ENCODE data around the gene TTC7B. TPM values are rescaled to one million over a fixed set of nuclear protein-coding genes. Genes with fewer than 3 reads are reported as not detected.

Gene TTC7B
- total RNA-seq, 4 donors from 2014 or later = 3.3 to 18.1 (median 10.0) TPM

GRCh38 chr14:90692826-90693225, 123.4 kb downstream of the TTC7B start:
- no peak for TF ChIP-seq POLR2A (IDR thresholded peaks at IDR 0.05)
- no peak for TF ChIP-seq CTCF (IDR thresholded peaks at IDR 0.05)
- Histone ChIP-seq H3K27me3 (no peaks in the 10 kb centered on the region), H3K9me3 (no peaks in the 10 kb centered on the region), H3K36me3 (no peaks in the 10 kb centered on the region), H3K4me3 (no peak overlapping the region), H3K4me1 (peaks cover 0 to 18% (median 9%) of the 10 kb centered on the region in 3 donors), H3K27ac (no peak overlapping the region)
- intact Hi-C loops (cut with DNase I) = no loop called here
- 82 to 92% methylated on average over 1 of the region's 1 CpG for WGBS, 2 donors
- no peak for DNase-seq

- Histone ChIP-seq H3K9me3 (no peaks in the 10 kb centered on the region), H3K27me3 (no peaks in the 10 kb centered on the region), H3K4me3 (no peak overlapping the region), H3K36me3 (peaks cover 0 to 4% (median 0%) of the 10 kb centered on the region in 3 donors), H3K27ac (no peak overlapping the region), H3K4me1 (peaks cover 0 to 10% (median 2%) of the 10 kb centered on the region in 3 donors)
- intact Hi-C loops (cut with DNase I) = no loop called here
- 70 to 81% methylated on average over 2 of the region's 2 CpGs for WGBS, 2 donors
- TF ChIP-seq POLR2A (IDR thresholded peaks at IDR 0.05) (no peak), CTCF (IDR thresholded peaks at IDR 0.05) (no peak)
- DNase-seq = no peak
Observed at GRCh38 chr14:90692061-90692460, 124.2 kb downstream of the TTC7B start.

- H3K4me1 ChIP-seq = peaks cover 0 to 6% (median 0%) of the 10 kb centered on the region in 3 donors
- intact Hi-C loops (cut with DNase I) = no loop called here
Observed at GRCh38 chr14:90691627-90692026, 124.6 kb downstream of the TTC7B start.

GRCh38 chr14:90687680-90688079, 128.6 kb downstream of the TTC7B start:
- Histone ChIP-seq H3K4me3 (no peak overlapping the region), H3K36me3 (peaks cover 0 to 5% (median 0%) of the 10 kb centered on the region in 3 donors), H3K4me1 (peaks cover 3 to 7% (median 3%) of the 10 kb centered on the region in 3 donors), H3K27ac (no peak overlapping the region), H3K27me3 (no peaks in the 10 kb centered on the region), H3K9me3 (no peaks in the 10 kb centered on the region)
- 90 to 99% methylated on average over 5 of the region's 5 CpGs for WGBS, 2 donors
- no peak for TF ChIP-seq POLR2A (IDR thresholded peaks at IDR 0.05)
- TF ChIP-seq CTCF (IDR thresholded peaks at IDR 0.05) = no peak
- intact Hi-C loops (cut with DNase I) = no loop called here
- DNase-seq = no peak

More at GRCh38 chr14:90691627-90692026, 124.6 kb downstream of the TTC7B start:
- H3K27me3 ChIP-seq = no peaks in the 10 kb centered on the region
- H3K36me3 ChIP-seq = peaks cover 0 to 5% (median 0%) of the 10 kb centered on the region in 3 donors
- DNase-seq = no peak
- WGBS, 2 donors = 96 to 98% methylated on average over 2 of the region's 2 CpGs
- TF ChIP-seq POLR2A (IDR thresholded peaks at IDR 0.05) (no peak), CTCF (IDR thresholded peaks at IDR 0.05) (no peak)
- H3K27ac ChIP-seq = no peak overlapping the region
- no peaks in the 10 kb centered on the region for H3K9me3 ChIP-seq
- H3K4me3 ChIP-seq = no peak overlapping the region

GRCh38 chr14:90682615-90683014, 133.6 kb downstream of the TTC7B start:
- H3K27ac ChIP-seq = peak overlapping the region; percentile 80 to 90 (median 84)
- 78 to 91% methylated on average over 4 to 6 of the region's 7 CpGs for WGBS, 2 donors
- intact Hi-C loops (cut with DNase I) = no loop called here
- H3K27me3 ChIP-seq = no peaks in the 10 kb centered on the region
- TF ChIP-seq POLR2A (IDR thresholded peaks at IDR 0.05) = no peak
- TF ChIP-seq CTCF (IDR thresholded peaks at IDR 0.05) = no peak
- no peaks in the 10 kb centered on the region for H3K9me3 ChIP-seq
- no peak for DNase-seq
- peaks cover 12 to 47% (median 32%) of the 10 kb centered on the region in 3 donors for H3K4me1 ChIP-seq
- peaks cover 0 to 5% (median 0%) of the 10 kb centered on the region in 3 donors for H3K36me3 ChIP-seq
- H3K4me3 ChIP-seq = no peak overlapping the region

Data from esophagus squamous epithelium (tissue), 5 donors.